HG02938 (cell line): Measurements from ENCODE around the gene GPR146.
A peak's percentile ranks its signal among the peaks of the same experiment; 100 is the strongest.
"Not testable (repeated sequence)": the region's sequence is repeated elsewhere in the genome, so short reads cannot be mapped to it uniquely, and the experiment has no call there.

Experiments used
- ATAC-seq: cut with Tn5 transposase; IDR thresholded peaks from one replicate; pipeline ENCODE4 v1.9.1; 2021; ENCODE audit warnings: mild to moderate bottlenecking, moderate library complexity; ENCODE audit not compliant: unreplicated experiment

GPR146 gene

DNA sequence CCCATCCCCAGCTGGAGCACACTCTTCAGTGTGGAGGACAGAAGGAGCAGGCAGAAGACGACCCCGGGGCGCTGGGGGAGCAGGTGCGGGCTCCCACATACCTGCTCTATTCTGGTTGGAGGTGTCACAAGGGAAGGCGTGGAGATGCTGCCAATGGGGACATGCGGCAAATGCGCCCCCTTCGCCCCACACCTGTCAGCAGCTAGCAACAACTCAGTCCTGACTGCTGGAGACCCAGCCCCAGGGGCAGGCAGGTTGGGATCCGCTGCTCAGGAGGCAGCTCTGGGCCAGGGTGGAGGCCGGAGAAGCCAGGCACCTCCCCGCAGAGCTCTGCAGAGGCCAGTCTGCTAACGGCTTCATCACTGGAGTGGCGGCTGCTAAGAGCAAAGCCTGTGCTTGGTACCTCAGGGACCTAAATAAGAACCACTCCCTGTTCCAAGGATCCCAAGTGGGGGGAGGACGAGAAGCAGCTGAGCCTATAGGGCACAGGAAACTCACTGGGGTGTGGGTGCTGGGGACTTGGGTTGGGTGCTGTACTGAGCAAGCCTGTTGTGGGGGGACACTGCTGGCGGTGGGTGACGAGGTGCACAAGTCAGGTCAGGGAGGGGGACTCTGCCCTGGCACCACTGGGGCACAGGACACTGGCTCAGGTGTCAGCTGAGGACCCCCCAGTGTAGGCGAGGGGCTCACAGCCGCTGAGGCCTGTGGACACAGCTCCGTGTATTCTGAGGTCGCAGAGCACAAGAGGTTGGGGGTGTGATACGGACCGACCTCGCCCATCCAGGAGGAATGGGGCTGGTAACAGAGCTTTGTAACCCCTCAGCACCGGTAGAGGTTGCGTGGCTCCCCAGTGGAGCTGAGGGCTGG lies 19.2 kb upstream of the GPR146 start:
- ATAC-seq = no peak

DNA sequence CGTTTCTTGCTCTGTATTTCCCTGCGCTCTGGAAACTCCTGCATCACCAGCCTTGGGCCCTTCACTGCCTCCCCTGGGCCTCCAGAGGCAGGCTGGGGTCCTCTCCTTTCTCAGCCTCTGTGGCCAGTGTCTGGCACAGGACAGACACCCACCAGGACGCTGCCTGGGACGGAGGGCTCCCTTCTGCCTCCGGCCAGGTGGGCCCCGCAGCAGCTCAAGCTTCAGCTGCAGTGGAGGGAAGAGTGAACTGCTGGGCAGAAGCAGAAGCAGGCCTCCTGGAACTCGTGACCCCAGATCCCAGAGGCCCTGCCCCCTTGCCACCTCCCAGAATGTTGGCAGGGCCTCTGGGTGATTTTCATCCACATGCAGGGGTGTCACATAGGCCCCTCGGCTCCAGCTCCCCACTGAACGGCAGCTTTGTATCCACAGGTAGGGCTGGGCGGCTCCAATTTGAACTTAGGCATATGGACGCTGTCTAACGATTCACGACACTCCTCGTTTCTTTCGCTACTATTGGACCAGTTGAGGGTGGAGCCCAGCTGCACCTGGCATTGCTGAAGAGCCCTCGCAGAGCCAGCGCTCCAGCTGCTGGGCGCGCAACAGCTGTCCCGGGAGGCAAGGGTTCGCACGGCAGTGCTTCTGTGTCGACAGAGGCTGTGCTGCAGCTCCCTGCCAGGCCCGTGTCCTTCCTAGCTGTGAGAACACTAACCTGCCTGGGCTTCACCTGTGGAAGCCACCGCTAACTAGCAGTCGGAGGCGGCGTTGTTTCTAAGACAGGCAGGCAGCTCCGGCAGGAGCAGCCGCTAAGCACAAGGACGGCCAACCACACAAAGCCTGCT lies 18.4 kb upstream of the GPR146 start:
- no peak for ATAC-seq

DNA sequence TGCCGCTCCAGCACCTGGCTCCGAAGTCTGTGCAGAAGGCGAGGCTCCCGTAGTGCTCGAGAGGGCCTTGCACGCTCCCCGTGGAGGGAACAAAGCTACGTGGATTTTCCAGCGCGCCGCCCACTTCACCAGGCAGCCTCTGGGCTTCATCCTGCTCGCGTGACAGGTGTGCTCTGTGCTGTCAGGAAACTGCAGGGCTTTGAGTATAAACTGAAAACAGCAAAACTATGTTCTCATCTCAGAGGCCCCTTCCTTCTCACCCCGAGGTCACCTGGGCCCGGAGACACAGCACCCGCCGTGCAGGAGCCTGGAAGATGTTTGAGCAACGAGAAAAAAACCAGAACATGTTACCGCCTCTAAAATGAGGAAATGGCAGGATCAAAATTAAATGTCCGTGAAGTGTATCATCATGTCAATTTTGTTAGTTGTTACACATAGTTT lies 17.6 kb upstream of the GPR146 start:
- no peak for ATAC-seq

DNA sequence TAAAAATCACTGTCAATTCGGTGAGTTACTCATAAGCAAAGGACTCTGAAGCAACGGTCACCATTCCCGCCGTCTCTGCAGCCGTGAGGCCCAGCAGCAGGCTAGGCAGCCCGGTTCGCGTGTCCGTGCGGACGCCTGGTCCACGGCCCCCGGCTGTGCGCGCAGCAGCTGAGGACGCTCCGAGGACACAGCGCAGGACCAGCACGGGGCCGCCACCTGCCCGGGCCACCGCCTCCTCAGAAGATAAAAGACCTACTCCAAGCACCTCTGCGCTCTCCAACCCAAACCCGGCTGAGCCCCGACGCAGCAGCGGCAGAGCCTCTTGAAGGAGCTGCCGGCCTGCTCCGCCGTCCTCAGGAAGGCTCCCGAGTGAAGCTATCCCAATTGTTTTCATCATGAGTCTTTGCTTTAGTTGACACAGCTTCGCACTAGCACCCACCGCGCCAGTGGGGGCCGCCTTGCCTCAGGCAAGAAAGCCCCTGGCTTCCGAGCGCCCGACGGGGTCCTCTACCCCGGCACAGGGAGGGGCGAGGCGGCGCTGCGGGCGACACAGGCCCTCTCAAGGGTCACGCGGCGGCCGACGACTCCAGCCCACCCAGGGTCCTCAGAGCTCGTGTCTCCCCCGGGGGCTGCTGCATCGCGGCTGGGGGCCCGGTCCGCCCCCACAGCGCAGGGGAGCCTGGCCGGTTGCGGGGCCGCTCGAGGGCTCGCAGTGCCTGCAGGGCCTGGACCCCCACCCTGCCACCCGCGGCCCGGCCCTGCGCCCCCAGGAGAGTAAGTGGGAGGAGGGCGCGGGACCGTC lies 16.9 kb upstream of the GPR146 start:
- ATAC-seq = no peak

DNA sequence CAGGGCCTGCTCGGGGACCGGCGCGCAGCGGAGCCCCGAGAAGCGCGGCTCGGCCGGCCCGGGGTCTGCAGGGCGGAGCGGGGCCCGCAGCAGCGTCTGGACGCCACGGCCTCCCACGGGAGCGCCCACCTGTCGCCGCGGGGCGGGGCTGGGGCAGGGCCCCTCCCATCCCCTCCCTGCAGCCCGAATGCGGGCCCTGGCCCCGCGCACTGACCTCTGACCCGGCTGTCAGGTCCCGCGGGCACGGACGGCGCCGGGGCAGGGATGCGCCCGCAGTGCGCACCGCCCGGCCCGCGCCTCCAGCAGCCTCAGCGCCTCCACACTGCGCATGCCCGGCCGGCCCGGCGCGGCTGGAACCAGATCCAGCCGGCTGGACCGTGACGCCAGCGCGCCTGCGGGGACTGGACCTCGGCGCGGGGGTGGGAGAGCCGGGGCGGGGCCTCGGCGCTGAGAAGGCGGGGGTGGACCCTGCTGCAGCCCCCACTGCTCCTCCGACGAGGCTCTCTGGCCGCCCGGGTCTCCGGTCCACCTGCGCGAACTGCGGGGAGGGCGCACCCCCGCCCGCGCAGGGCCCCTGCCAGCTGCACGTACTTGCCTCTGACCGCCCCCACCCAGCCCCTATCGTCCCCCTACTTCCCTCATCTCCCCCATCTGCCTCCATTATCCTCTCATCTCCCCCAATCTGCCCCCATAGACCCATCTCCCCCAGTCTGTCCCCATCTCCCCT lies 16.1 kb upstream of the GPR146 start:
- ATAC-seq = peak; percentile 33

DNA sequence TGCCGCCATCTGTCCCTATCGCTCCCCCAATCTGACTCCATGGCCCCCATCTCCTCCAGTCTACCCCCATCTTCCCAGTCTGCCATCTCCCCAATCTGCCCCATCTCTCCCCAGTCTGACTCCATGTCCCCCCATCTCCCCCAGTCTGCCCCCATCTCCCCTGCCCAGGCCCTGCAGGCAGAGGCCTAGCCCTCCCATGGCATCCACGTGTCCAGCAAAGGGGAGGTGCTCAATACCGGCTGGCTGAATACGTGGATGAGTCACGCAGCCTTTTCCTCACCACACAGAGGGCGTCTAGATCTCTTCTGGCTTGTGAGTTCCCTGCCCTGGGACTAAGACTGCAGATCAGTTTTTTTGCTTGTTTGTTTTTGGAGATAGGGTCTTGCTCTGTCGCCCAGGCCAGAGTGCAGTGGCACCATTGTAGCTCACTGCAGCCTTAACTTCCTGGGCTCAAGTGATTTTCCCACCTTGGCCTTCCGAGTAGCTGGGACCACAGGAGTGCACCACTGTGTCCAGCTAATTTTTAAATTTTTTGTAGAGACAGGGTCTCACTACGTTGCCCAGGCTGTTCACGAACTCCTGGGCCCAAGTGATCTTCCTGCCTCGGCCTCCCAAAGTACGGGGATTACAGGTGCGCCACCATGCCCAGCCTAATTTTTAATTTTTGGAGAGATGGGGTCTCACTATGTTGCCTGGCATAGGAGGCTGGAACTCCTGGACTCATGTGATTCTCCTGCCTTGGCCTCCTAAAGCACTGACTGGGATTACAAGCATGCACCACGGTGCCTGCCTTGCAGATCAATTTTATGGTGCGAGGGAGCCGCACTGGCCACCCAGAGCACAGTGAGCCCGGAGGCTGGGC lies 15.3 kb upstream of the GPR146 start:
- ATAC-seq = no peak

DNA sequence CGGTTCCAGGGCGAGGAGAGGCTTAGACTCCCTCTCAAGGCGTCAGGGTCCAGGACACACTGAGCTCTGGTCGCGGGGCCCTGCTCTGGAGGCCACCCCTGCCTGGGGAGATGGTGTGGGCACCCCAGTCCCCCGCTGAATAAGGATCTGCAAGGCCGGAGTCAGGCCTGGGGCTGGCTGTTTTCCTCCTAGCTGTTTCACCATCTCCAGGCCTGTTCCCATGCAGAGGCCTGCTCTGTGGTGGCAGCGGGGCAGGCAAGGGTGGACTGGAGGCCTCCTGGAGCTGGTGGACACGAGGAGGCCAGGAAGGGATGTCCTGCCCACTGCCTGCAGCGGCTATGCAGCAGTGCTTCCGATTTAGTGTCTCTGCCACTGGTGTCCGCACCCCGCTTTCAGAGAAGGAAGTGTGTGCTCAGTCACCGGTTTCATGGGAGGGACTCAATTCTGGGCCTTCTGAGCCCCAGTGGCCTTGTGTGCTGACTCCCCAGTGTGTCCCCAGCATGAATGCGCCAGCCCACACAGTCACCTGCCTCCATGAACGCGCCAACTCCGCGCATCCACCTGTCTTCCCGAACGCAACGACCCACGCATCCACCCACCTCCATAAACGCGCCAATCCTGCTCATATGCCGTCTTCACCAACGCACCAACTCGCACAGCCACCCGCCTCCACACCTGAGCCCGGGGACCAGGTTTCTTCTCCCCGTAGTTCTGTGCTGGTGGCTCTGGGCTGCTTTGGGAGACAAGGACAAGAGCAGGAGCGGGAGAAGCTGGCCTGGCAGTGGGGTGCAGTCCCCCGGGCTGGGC lies 14.5 kb upstream of the GPR146 start:
- no peak for ATAC-seq

DNA sequence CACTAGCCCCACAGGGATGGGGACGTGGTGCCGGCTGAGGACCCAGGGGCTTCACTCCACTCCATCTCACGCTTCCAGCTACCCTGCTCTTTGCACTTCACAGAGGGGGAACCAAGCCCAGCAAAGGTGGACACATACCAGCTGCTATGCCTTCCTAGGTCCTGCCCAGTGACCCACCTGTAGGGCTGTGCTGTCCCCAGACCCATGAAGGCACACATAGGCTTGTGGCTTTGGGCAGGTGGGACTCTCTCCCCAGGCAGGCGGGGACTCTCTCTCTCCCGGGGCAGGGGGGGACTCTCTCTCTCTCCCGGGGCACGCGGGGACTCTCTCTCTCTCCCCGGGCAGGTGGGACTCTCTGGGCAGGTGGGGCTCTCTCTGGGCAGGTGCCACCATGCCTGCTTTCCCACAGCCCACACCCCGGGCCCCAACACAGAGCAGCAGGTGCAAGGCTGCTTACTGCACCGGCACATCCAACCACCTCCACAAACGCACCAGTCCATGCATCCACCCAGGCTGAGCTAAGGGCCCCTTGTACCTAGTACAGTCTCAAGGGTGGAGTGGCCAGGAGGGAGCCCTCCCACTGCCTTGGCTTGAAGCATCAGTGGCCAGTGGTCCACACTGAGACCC lies 13.8 kb upstream of the GPR146 start:
- ATAC-seq = no peak

DNA sequence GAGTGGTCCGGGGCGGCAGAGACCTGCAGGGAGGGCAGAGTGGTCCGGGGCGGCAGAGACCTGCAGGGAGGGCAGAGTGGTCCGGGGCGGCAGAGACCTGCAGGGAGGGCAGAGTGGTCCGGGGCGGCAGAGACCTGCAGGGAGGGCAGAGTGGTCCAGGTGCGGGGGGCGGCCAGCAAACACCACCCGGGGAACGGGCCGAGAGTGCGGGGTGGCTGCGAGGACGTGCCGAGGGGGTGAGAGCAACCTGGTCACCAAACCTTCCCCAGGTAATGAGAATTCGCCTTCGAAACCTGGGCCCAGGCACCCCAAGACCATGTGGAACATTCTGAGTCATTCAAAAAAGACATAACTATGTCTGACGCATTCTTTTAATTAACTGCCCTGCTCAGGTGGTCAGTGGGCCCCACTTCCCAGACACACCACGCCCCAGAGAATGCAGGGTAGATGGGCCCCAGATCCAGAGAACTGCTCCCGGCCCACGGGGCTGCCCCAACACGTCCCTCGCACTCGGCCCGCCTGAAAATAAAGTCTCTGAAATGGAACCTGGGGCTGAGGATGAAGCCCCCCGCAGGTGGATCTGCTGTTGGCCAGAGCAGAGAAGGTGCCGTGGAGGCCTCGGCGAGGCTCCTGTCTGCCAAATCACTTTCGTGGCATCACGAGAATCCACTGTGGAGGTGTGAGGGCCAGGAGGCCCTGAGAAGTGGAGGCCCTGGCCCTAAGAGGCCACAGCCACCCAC lies 12.5 kb upstream of the GPR146 start:
- no peak for ATAC-seq

DNA sequence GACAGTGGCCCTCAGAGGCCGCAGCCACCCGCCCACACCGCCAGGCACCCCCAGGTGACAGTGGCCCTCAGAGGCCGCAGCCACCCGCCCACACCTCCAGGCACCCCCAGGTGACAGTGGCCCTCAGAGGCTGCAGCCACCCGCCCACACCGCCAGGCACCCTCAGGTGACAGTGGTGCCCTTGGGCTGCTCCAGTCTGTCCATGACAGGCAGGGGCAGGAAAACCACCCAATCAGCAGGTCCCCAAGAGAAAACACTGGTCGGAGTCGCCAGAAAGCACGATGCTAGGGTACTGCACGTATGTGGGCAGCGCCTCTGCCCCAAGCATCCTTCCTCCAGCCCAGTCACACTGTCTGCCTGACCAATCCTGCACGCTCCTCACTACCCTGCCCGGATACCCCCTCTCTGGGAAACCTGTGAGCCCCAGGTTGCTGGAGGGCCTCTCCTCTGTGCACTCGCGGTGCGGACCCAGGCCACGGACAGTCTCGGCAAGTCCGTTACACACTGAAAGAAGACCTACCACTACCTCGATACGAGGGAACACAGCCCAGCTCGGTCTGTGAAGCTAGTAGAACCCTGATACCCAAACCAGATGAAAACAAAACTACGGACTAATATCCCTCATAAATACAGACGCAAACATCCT lies 11.7 kb upstream of the GPR146 start:
- ATAC-seq = no peak

DNA sequence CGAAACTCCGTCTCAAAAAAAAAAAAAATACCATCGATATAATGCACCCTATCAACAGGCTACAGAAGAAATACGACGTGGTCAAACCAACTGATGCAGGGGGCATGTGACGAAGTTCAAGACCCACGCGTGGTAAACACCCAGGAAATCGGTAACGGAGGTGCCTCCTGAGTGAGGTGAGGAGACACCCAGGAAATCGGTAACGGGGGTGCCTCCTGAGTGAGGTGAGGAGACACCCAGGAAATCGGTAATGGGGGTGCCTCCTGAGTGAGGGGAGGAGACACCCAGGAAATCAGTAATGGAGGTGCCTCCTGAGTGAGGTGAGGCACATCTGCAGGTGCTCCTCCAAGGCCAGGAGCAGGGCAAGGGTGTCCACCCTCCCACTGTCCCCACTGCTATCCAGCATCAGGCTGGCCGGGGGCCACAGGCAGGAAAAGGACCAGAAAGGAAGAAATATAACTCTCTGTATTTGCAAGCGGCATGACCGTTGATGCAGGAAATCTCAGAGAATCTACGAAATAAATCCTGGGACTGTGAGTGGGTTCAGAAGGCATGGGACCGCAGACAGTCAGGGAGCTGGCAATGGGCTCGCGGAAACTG lies 10.7 kb upstream of the GPR146 start:
- ATAC-seq = no peak

DNA sequence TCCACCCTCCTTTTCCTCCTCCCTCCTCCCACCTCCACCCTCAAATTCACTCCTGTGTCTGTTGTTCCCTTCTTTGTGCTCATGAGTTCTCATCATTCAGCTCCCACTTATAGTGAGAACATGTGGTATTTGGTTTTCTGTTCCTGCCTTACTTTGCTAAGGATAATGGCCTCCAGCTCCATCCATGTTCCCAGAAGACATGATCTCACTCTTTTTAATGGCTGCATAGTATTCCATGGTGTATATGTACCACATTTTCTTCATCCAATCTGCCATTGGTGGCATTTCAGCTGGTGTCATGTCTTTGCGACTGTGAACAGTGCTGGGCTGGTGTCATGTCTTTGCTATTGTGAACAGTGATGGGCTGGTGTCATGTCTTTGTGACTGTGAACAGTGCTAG lies 9.6 kb upstream of the GPR146 start:
- not testable (repeated sequence) for ATAC-seq

DNA sequence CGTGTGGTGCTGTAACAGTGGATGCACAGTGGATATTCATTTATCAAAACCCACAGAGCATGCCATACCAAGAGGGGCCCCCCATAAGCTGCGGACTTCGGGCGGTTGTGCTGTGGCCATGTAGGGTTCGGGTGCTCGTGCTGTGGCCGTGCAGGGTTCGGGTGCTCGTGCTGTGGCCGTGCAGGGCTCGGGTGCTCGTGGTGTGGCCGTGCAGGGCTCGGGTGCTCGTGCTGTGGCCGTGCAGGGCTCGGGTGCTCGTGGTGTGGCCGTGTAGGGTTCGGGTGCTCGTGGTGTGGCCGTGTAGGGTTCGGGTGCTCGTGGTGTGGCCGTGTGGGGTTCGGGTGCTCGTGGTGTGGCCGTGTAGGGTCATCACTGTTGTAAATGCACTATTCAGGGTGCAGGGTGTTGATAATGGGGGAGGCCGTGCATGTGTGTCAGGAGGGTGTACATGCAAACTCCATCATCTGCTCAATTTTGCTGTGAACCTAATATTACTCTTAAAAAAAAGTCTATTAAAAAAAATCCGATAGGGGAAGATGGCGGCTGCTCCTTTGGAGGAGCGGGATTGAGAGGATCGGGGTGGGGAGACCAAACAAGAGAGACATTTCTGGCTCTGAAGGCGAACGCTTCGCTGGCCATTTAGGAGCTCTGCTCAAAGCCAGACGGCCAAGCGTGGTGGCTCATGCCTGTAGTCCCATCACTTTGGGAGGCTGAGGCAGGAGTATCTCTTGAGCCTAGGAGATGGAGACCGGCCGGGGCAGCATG lies 8.0 kb upstream of the GPR146 start:
- ATAC-seq = not testable (repeated sequence)

DNA sequence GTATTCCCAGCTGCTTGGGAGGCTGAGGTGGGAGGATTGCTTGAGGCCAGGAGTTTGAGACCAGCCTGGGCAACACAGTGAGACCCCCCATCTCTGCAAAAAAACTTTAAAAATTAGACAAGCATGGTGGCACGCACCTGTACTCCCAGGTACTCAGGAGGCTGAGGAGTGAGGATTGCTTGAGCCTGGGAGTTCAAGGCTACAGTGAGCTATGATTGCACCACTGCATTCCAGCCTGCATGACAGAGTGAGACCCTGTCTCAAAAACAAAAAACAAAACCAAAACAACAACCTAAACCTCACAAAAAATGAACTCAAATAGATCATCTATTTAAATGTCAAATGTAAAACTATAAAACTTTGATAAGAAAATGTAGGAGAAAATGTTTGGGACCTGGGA lies 4.1 kb upstream of the GPR146 start:
- ATAC-seq = not testable (repeated sequence)

DNA sequence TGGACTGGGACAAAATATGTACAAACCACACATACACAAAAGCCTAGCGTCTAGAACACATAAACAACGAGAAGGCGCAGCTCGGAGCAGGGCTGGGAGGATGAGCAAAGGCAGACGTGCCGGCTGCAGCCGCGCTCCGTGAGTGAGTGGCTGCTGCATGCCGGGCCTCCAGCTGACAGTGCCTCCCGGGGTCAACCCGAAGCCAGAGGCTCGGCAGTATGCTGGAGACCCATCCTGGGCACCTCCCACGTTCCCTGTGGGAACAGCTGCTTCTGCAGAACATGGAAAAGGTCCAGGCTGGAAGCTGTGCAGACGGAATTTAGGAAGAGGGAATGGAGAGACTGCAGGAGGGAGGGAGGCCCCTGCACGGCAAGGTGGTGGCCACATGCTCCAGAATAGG lies 3.6 kb upstream of the GPR146 start:
- no peak for ATAC-seq
